ENCODE results near the gene CAST.

- TF ChIP-seq POLR2A (IDR thresholded peaks at IDR 0.05) (no peak), CTCF (IDR thresholded peaks at IDR 0.05) (no peak)
Measured at GRCh38 chr5:96645091-96645490, 17.1 kb upstream of the CAST start.

All from lower leg skin (tissue), 3 donors.